SU-DHL-6 (cell line): ENCODE data around the gene MED12L.
A peak's percentile ranks its signal among the peaks of the same experiment; 100 is the strongest.

Source experiments
- H2AFZ ChIP-seq: fragments of 200-600 bp; sonication (generic); 2 replicates; pipeline ENCODE4 v1.6.1; 2014; ENCODE audit warnings: low read depth, mild to moderate bottlenecking, moderate library complexity, mixed read lengths, antibody characterized with exemption, low read length; ENCODE audit not compliant: severe bottlenecking
- H3F3A ChIP-seq: fragments of 200-600 bp; shearing (Covaris generic); 2 replicates; pipeline ENCODE4 v1.6.0; 2016; ENCODE audit warnings: antibody characterized with exemption, mild to moderate bottlenecking; ENCODE audit not compliant: insufficient read depth
- H3K27ac ChIP-seq: fragments of 200-600 bp; sonication (generic); 2 replicates; pipeline ENCODE4 v1.5.1; 2016; ENCODE audit warnings: low read depth, mild to moderate bottlenecking, low read length, moderate library complexity, mixed read lengths
- H3K27me3 ChIP-seq: fragments of 200-600 bp; sonication (generic), shearing (Covaris generic); 2 replicates; pipeline ENCODE4 v1.6.0; 2014; ENCODE audit warnings: mild to moderate bottlenecking, low read length
- H3K36me3 ChIP-seq: fragments of 200-600 bp; sonication (generic); 2 replicates; pipeline ENCODE4 v1.6.1; 2014; ENCODE audit warnings: mild to moderate bottlenecking, low read length, mixed read lengths
- H3K4me2 ChIP-seq: fragments of 300-600, 200-600 bp; shearing (Covaris generic), sonication (generic); 2 replicates; pipeline ENCODE4 v1.6.0; 2014; ENCODE audit warnings: low read length, low read depth, mild to moderate bottlenecking; ENCODE audit not compliant: poor library complexity, severe bottlenecking
- H3K4me3 ChIP-seq: fragments of 200-600 bp; sonication (generic); 2 replicates; pipeline ENCODE4 v1.5.1; 2014; ENCODE audit warnings: antibody characterized with exemption, low read length, mild to moderate bottlenecking, mixed read lengths; ENCODE audit not compliant: insufficient read depth, poor library complexity, severe bottlenecking
- H3K79me2 ChIP-seq: fragments of 200-600 bp; sonication (generic); 2 replicates; pipeline ENCODE4 v1.6.1; 2014; ENCODE audit warnings: mild to moderate bottlenecking, low read length, moderate library complexity; ENCODE audit not compliant: insufficient read depth
- H3K9ac ChIP-seq: fragments of 200-600 bp; sonication (generic); 2 replicates; pipeline ENCODE4 v1.7.0; 2014; ENCODE audit warnings: mild to moderate bottlenecking, low read length
- H3K9me2 ChIP-seq: fragments of 200-600 bp; sonication (generic); replicated peaks from 2 replicates; pipeline ENCODE4 v1.6.1; 2014; ENCODE audit warnings: low read length; ENCODE audit not compliant: insufficient read depth
- H3K9me3 ChIP-seq: fragments of 200-600 bp; sonication (generic); 2 replicates; pipeline ENCODE4 v1.6.1; 2014; ENCODE audit warnings: low read length, mixed read lengths; ENCODE audit not compliant: insufficient read depth
- H4K20me1 ChIP-seq: fragments of 200-600 bp; sonication (generic); 2 replicates; pipeline ENCODE4 v1.6.1; 2014; ENCODE audit warnings: low read depth, mild to moderate bottlenecking, antibody characterized with exemption, low read length, moderate library complexity, mixed read lengths
- EZH2phosphoT487 ChIP-seq: fragments of 200-600 bp; sonication (generic), shearing (Covaris generic); conservative IDR thresholded peaks from 2 replicates; pipeline ENCODE4 v1.6.1; 2018; ENCODE audit warnings: mild to moderate bottlenecking, antibody characterized with exemption, low read length, moderate library complexity, mixed read lengths
- TF ChIP-seq, protein P1 (sequence below): fragments of 200-600 bp; sonication (generic); IDR thresholded peaks from one replicate; pipeline ENCODE4 v1.5.1; 2017; ENCODE audit warnings: antibody characterized with exemption, mild to moderate bottlenecking, low read length, moderate library complexity; ENCODE audit not compliant: insufficient read depth, poor library complexity, severe bottlenecking

MED12L gene

DNA sequence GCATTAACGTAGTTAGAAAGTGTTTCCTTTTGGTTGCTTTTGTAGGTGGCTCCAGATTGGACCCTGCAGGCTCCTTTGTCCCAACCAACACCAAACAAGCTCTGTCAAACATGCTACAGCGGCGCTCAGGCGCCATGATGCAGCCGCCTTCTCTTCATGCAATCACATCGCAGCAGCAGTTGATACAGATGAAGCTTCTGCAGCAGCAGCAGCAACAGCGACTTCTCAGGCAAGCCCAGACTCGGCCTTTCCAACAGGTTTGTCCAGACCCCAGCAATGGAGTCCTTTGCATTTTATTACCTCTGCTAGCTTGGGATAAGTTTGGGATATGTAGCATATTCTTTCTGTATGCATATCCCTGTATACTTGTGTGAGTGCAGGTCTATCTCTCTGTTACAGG, 309.1 kb downstream of the MED12L start:
- H3K79me2 ChIP-seq, result no peaks in the 10 kb centered on the region
- H3K4me3 ChIP-seq, result no peak overlapping the region
- H3F3A ChIP-seq, result peaks cover 6% of the 10 kb centered on the region
- TF ChIP-seq, protein P1, sequence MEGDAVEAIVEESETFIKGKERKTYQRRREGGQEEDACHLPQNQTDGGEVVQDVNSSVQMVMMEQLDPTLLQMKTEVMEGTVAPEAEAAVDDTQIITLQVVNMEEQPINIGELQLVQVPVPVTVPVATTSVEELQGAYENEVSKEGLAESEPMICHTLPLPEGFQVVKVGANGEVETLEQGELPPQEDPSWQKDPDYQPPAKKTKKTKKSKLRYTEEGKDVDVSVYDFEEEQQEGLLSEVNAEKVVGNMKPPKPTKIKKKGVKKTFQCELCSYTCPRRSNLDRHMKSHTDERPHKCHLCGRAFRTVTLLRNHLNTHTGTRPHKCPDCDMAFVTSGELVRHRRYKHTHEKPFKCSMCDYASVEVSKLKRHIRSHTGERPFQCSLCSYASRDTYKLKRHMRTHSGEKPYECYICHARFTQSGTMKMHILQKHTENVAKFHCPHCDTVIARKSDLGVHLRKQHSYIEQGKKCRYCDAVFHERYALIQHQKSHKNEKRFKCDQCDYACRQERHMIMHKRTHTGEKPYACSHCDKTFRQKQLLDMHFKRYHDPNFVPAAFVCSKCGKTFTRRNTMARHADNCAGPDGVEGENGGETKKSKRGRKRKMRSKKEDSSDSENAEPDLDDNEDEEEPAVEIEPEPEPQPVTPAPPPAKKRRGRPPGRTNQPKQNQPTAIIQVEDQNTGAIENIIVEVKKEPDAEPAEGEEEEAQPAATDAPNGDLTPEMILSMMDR, result no peak
- no peak for TF ChIP-seq EZH2phosphoT487
- H4K20me1 ChIP-seq, result no peaks in the 10 kb centered on the region
- H3K4me2 ChIP-seq, result no peak overlapping the region
- H2AFZ ChIP-seq, result no peak overlapping the region
- H3K9me2 ChIP-seq, result no peaks in the 10 kb centered on the region
- peak overlapping the region; percentile 66 for H3K27ac ChIP-seq
- peaks cover 27% of the 10 kb centered on the region; the same call in 1 of the 2 replicates for H3K36me3 ChIP-seq
- no peaks in the 10 kb centered on the region for H3K9me3 ChIP-seq
- H3K9ac ChIP-seq, result no peak overlapping the region
- H3K27me3 ChIP-seq, result no peaks in the 10 kb centered on the region

DNA sequence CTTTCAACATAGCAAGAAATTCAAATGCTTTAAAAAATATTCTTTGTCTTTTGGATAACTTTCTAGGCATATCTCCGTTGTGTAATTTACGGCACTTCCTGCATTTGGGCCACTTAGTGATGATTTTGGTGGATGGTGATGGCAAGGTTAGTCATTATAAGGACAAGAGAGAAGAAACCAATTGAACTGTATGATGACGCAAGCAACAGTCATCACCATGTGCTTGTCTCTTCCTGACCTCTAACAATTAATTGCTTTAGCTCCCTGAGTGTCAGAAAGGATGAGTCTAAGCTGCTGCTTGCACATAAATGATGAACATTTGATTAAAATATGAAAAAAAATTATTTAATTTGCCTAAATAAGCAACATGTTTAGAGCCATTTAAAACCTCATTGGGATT, 310.3 kb downstream of the MED12L start:
- H3K27me3 ChIP-seq, result no peaks in the 10 kb centered on the region
- H3K27ac ChIP-seq, result no peak overlapping the region
- peaks cover 28% of the 10 kb centered on the region; the same call in 1 of the 2 replicates for H3K36me3 ChIP-seq
- peaks cover 6% of the 10 kb centered on the region for H3F3A ChIP-seq
- no peaks in the 10 kb centered on the region for H3K9me3 ChIP-seq
- no peaks in the 10 kb centered on the region for H3K79me2 ChIP-seq
- no peaks in the 10 kb centered on the region for H4K20me1 ChIP-seq
- TF ChIP-seq, protein P1, result no peak
- TF ChIP-seq EZH2phosphoT487, result no peak
- H2AFZ ChIP-seq, result no peak overlapping the region
- no peak overlapping the region for H3K4me2 ChIP-seq
- no peak overlapping the region for H3K4me3 ChIP-seq
- H3K9me2 ChIP-seq, result no peaks in the 10 kb centered on the region
- no peak overlapping the region for H3K9ac ChIP-seq

DNA sequence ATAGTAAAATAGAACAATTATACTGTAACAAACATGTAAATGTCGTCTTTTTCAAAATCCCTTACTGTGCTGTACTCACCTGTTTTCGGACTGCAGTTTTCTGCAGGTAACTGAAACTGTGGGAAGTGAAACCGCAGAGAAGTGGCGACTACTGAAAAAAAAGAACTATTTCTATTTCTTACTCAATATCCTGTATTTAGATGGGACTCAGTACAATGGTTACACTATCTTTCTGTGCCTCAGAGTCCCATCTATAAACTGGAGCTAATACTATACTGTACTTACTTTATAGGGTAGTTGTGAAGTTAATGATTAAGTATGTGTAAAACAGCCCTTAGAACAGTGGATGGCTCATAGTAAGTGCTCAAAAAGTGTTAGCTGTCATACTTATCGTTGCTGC, 313.4 kb downstream of the MED12L start:
- Histone ChIP-seq H3K9me3 (no peaks in the 10 kb centered on the region), H3K9me2 (no peaks in the 10 kb centered on the region), H3K27me3 (no peaks in the 10 kb centered on the region), H3F3A (peaks cover 6% of the 10 kb centered on the region), H3K27ac (peak overlapping the region; percentile 46), H3K79me2 (no peaks in the 10 kb centered on the region), H3K4me2 (peak overlapping the region; percentile 31), H3K9ac (no peak overlapping the region), H4K20me1 (no peaks in the 10 kb centered on the region), H3K4me3 (no peak overlapping the region), H2AFZ (no peak overlapping the region), H3K36me3 (peaks cover 32% of the 10 kb centered on the region; the same call in 1 of the 2 replicates)
- no peak for TF ChIP-seq EZH2phosphoT487
- TF ChIP-seq, protein P1, result no peak
